SK-N-SH (cell line): Measurements from ENCODE around the gene GARS1. TPM values are rescaled to one million over a fixed set of nuclear protein-coding genes. Genes with fewer than 3 reads are reported as not detected.

Experiments
- CTCF ChIA-PET: fragments of 300-600, 350-600 bp; formaldehyde crosslinking; extraction: SDS; loops from one replicate; lab custom pipeline; 2021; lab: Yijun Ruan, JAX
- POLR2A ChIA-PET: fragments of 350-600 bp; sonication (Branson Sonifier 250); formaldehyde crosslinking; extraction: SDS; loops from one replicate; lab custom pipeline; 2020; ENCODE audit warnings: antibody characterized with exemption, inconsistent platforms; lab: Yijun Ruan, JAX
- DNase-seq: peaks from one replicate; pipeline ENCODE4 v3.0.0; 2012
- H2AFZ ChIP-seq: fragments of 200-600 bp; sonication (generic); 2 replicates; pipeline ENCODE4 v1.8.1; 2016; ENCODE audit warnings: antibody characterized with exemption, mild to moderate bottlenecking, low read depth
- H3F3A ChIP-seq: fragments of 200-600 bp; sonication (generic); replicated peaks from 2 replicates; pipeline ENCODE3; 2016; ENCODE audit warnings: antibody characterized with exemption, mild to moderate bottlenecking; ENCODE audit not compliant: insufficient read depth
- H3K27ac ChIP-seq, 2 experiments: fragments of 200-500 bp in 1 of 2; fragments of 200-600 bp in 1 of 2; sonication (Bioruptor generic) in 1 of 2; sonication (generic), shearing (Covaris generic) in 1 of 2; 2 replicates each; pipeline versions ENCODE4 v1.5.1 to v1.6.1; 2014 to 2016; ENCODE audit warnings: low read depth in 2 of 2, inconsistent platforms in 1 of 2, low read length in 1 of 2, mild to moderate bottlenecking in 1 of 2, mixed read lengths in 1 of 2
- H3K27me3 ChIP-seq: fragments of 200-600 bp; sonication (generic), shearing (Covaris generic); 2 replicates; pipeline ENCODE4 v1.6.1; 2016; ENCODE audit warnings: mixed run types; ENCODE audit not compliant: insufficient read depth
- H3K36me3 ChIP-seq, 2 experiments: fragments of 200-500 bp in 1 of 2; fragments of 200-600 bp in 1 of 2; sonication (Bioruptor generic) in 1 of 2; sonication (generic) in 1 of 2; replicated peaks in 1 of 2; 2 replicates each; pipeline versions ENCODE3 to v1.5.1; 2014 to 2016; ENCODE audit warnings: low read length in 1 of 2, mild to moderate bottlenecking in 1 of 2; ENCODE audit not compliant: insufficient read depth in 2 of 2, control insufficient read depth in 1 of 2
- H3K4me1 ChIP-seq, 2 experiments: fragments of 200-500 bp in 1 of 2; fragments of 200-600 bp in 1 of 2; sonication (Bioruptor generic) in 1 of 2; sonication (generic), shearing (Covaris generic) in 1 of 2; 2 replicates each; pipeline versions ENCODE4 v1.5.1 to v1.6.1; 2014 to 2016; ENCODE audit warnings: low read depth in 1 of 2, low read length in 1 of 2, mixed run types in 1 of 2; ENCODE audit not compliant: insufficient read depth in 2 of 2, control insufficient read depth in 1 of 2
- H3K4me2 ChIP-seq: fragments of 200-600 bp; sonication (generic), shearing (Covaris generic); 2 replicates; pipeline ENCODE4 v1.6.1; 2017; ENCODE audit warnings: mixed run types
- H3K4me3 ChIP-seq, 2 experiments: fragments of 200-500 bp in 1 of 2; fragments of 200-600 bp in 1 of 2; sonication (Bioruptor generic) in 1 of 2; sonication (generic), shearing (Covaris generic) in 1 of 2; 2 replicates each; pipeline versions ENCODE4 v1.5.1 to v1.8.1; 2014 to 2016; ENCODE audit warnings: low read depth in 2 of 2, inconsistent platforms in 1 of 2, low read length in 1 of 2, mild to moderate bottlenecking in 1 of 2, mixed read lengths in 1 of 2, moderate library complexity in 1 of 2
- H3K79me2 ChIP-seq: fragments of 200-600 bp; sonication (generic); 2 replicates; pipeline ENCODE4 v1.8.1; 2017; ENCODE audit warnings: mild to moderate bottlenecking; ENCODE audit not compliant: insufficient read depth
- H3K9ac ChIP-seq: fragments of 200-600 bp; sonication (generic); 2 replicates; pipeline ENCODE4 v1.6.1; 2017; ENCODE audit warnings: mixed run types
- H3K9me2 ChIP-seq: fragments of 200-600 bp; sonication (generic); 2 replicates; pipeline ENCODE4 v1.6.1; 2017; ENCODE audit warnings: mixed run types
- H3K9me3 ChIP-seq: fragments of 200-600 bp; sonication (generic); 2 replicates; pipeline ENCODE4 v1.6.1; 2017; ENCODE audit warnings: mixed run types, mild to moderate bottlenecking, moderate library complexity
- H4K20me1 ChIP-seq: fragments of 200-600 bp; sonication (generic); 2 replicates; pipeline ENCODE4 v1.6.1; 2017; ENCODE audit warnings: mild to moderate bottlenecking, mixed run types; ENCODE audit not compliant: insufficient read depth
- CHD2 ChIP-seq: fragments of 150-350 bp; IDR thresholded peaks from 2 replicates; pipeline ENCODE4 v1.6.1; 2018; ENCODE audit warnings: low read length; ENCODE audit not compliant: partially characterized antibody
- CTCF ChIP-seq: fragments of 200-600 bp; sonication (generic); IDR thresholded peaks from 2 replicates; pipeline ENCODE4 v1.6.1; 2017; ENCODE audit warnings: antibody characterized with exemption, mild to moderate bottlenecking, moderate library complexity
- FOSL2 ChIP-seq: IDR thresholded peaks from 2 replicates; pipeline ENCODE4 v1.4.0; 2012; ENCODE audit warnings: low read depth, mild to moderate bottlenecking, moderate library complexity, borderline replicate concordance
- FOXJ3 ChIP-seq: sonication (generic); formaldehyde crosslinking; IDR thresholded peaks from 2 replicates; pipeline ENCODE4 v1.5.1; 2020; ENCODE audit warnings: mild to moderate bottlenecking, missing genetic modification reagents
- GATA2 ChIP-seq: sonication (generic); formaldehyde crosslinking; IDR thresholded peaks from 2 replicates; pipeline ENCODE4 v1.5.0; 2020; ENCODE audit warnings: mild to moderate bottlenecking, missing genetic modification reagents
- NRF1 ChIP-seq: IDR thresholded peaks from 2 replicates; pipeline ENCODE4 v1.6.1; 2012; ENCODE audit warnings: low read depth, mild to moderate bottlenecking, low read length
- RAD21 ChIP-seq: IDR thresholded peaks from 2 replicates; pipeline ENCODE4 v1.6.1; 2012; ENCODE audit warnings: mild to moderate bottlenecking, low read length
- RCOR1 ChIP-seq: fragments of 150-350 bp; IDR thresholded peaks from 2 replicates; pipeline ENCODE4 v1.6.1; 2017; ENCODE audit warnings: antibody characterized with exemption, low read length
- RFX5 ChIP-seq: IDR thresholded peaks from 2 replicates; pipeline ENCODE4 v1.6.1; 2012; ENCODE audit warnings: mild to moderate bottlenecking, improper control_type of control experiment, low read length
- SMC3 ChIP-seq: IDR thresholded peaks from 2 replicates; pipeline ENCODE4 v1.6.1; 2012; ENCODE audit warnings: low read depth, low read length, improper control_type of control experiment
- WGBS: methylation state at CpG from one replicate; pipeline ENCODE4 v1.1.6; 2017; ENCODE audit warnings: low lambda C conversion rate; 5-methylcytosine and 5-hydroxymethylcytosine counted together
- polyA plus RNA-seq, 3 experiments: library from polyadenylated mRNA; depleted of rRNA; stranded (reverse); fragments of >200 nt; gene quantifications; 2 replicates each; pipeline ENCODE4 v1.2.3, GENCODE V29; 2012

GARS1 gene
- polyA plus RNA-seq, 1 of the 3 experiments (the other 2 are of a cell fraction): 301 TPM

- DNase-seq: peak; percentile 85
These were observed 30.3 kb upstream of the GARS1 start for GRCh38 chr7:30564243-30564892.

GRCh38 chr7:30566596-30566995 is 28.1 kb upstream of the GARS1 start:
- ChIA-PET CTCF (interaction anchor here (1.5 to 14.7 kb wide), 4 partner anchors 17 to 292 kb away, joined by 4 to 294 read pairs (median 154); no protein-coding TSS in a partner anchor), POLR2A (no interaction called here)
- no peak overlapping the region for H3K4me2 ChIP-seq
- H3F3A ChIP-seq: peaks cover 3% of the 10 kb centered on the region
- DNase-seq: no peak
- no peak overlapping the region for H3K4me3 ChIP-seq
- 94% methylated on average over 2 of the region's 2 CpGs for WGBS
- TF ChIP-seq FOSL2 (no peak), SMC3 (no peak), FOXJ3 (CRISPR knock-in tag) (no peak)
- H3K27ac ChIP-seq: no peak overlapping the region
- H3K9ac ChIP-seq: no peak overlapping the region
- H3K36me3 ChIP-seq: peaks cover 26 to 42% of the 10 kb centered on the region in 2 experiments
- no peaks in the 10 kb centered on the region for H4K20me1 ChIP-seq
- no peak overlapping the region for H2AFZ ChIP-seq
- H3K9me2 ChIP-seq: no peaks in the 10 kb centered on the region
- H3K79me2 ChIP-seq: no peaks in the 10 kb centered on the region
- H3K9me3 ChIP-seq: no peaks in the 10 kb centered on the region
- no peaks in the 10 kb centered on the region for H3K27me3 ChIP-seq
- H3K4me1 ChIP-seq: peaks cover 0 to 7% of the 10 kb centered on the region in 2 experiments; a peak in 1 of 4 replicates

More at GRCh38 chr7:30564243-30564892, 30.3 kb upstream of the GARS1 start:
- 0 out of 2 replicates have a peak, but pooled peaks have one; percentile 29 for TF ChIP-seq RCOR1
- TF ChIP-seq CTCF: peak; percentile 96
- peak; percentile 14; the same call in 1 of the 2 replicates for TF ChIP-seq RFX5
- no peak for TF ChIP-seq GATA2 (CRISPR knock-in tag)
- peak; percentile 99 for TF ChIP-seq RAD21
- peak; percentile 99 for TF ChIP-seq SMC3
- TF ChIP-seq NRF1: no peak
- peak; percentile 62 for TF ChIP-seq CHD2
- H3K27me3 ChIP-seq: no peaks in the 10 kb centered on the region
- peaks cover 3% of the 10 kb centered on the region for H3F3A ChIP-seq
- H3K36me3 ChIP-seq: peaks cover 28 to 34% of the 10 kb centered on the region in 2 experiments
- H3K9ac ChIP-seq: no peak overlapping the region
- no peaks in the 10 kb centered on the region for H3K79me2 ChIP-seq
- no peaks in the 10 kb centered on the region for H3K9me3 ChIP-seq
- no peak overlapping the region for H2AFZ ChIP-seq
- peaks cover 0 to 9% of the 10 kb centered on the region in 2 experiments; a peak in 1 of 4 replicates for H3K4me1 ChIP-seq
- 57% methylated on average over 5 of the region's 7 CpGs for WGBS
- no peak overlapping the region for H3K4me2 ChIP-seq
- no peaks in the 10 kb centered on the region for H4K20me1 ChIP-seq
- H3K4me3 ChIP-seq: no peak overlapping the region
- POLR2A ChIA-PET: interaction anchor here (1.0 kb wide), 1 partner anchor 288 kb away, joined by 3 read pairs; no protein-coding TSS in a partner anchor
- no peaks in the 10 kb centered on the region for H3K9me2 ChIP-seq
- CTCF ChIA-PET: interaction anchor here (0.6 to 14.7 kb wide), 87 partner anchors 8 to 643 kb away, joined by 3 to 294 read pairs (median 4); partner anchors contain the start of genes GGCT, NOD1 and ZNRF2
- H3K27ac ChIP-seq: no peak overlapping the region; a peak in 1 of 4 replicates
